CD4-positive, alpha-beta memory T cell (primary cell): ENCODE measurements around the gene CDCA5. TPM values are rescaled to one million over a fixed set of nuclear protein-coding genes. Genes with fewer than 3 reads are reported as not detected.

ENCODE experiments used
- CTCF ChIA-PET: fragments of 350-600 bp; sonication (Branson Sonifier 250); formaldehyde crosslinking; loops from one replicate; lab custom pipeline; 2021; ENCODE audit warnings: inconsistent platforms; ENCODE audit not compliant: partially characterized antibody; lab: Charles Lee
- POLR2A ChIA-PET: fragments of 350-600 bp; sonication (Branson Sonifier 250); formaldehyde crosslinking; loops from one replicate; lab custom pipeline; 2021; ENCODE audit not compliant: partially characterized antibody; lab: Charles Lee
- DNase-seq, 5 donors: peaks; one replicate each; pipeline versions ENCODE4 v3.0.0 to v3.0.0-alpha.2; 2020 to 2022; ENCODE audit warnings: mixed read lengths in 1 of 5
- H3K27ac ChIP-seq: one replicate; pipeline ENCODE4 v1.7.0; 2013; ENCODE audit warnings: low read depth, low read length
- H3K27me3 ChIP-seq: 2 replicates; pipeline ENCODE4 v1.7.0; 2013; ENCODE audit warnings: mild to moderate bottlenecking, low read length, moderate library complexity; ENCODE audit not compliant: insufficient read depth
- H3K36me3 ChIP-seq: 2 replicates; pipeline ENCODE4 v1.7.0; 2013; ENCODE audit warnings: mild to moderate bottlenecking, low read length, moderate library complexity; ENCODE audit not compliant: insufficient read depth
- H3K4me1 ChIP-seq: 2 replicates; pipeline ENCODE4 v1.7.0; 2013; ENCODE audit warnings: mild to moderate bottlenecking, low read length, moderate library complexity; ENCODE audit not compliant: insufficient read depth
- H3K4me3 ChIP-seq, 2 donors: one replicate each; pipeline ENCODE4 v1.7.0; 2013; ENCODE audit warnings: low read length in 2 of 2, mild to moderate bottlenecking in 1 of 2
- H3K9me3 ChIP-seq, 2 donors: one replicate each; pipeline ENCODE4 v1.7.0; 2013; ENCODE audit warnings: low read length in 2 of 2, control low read depth in 1 of 2; ENCODE audit not compliant: control insufficient read depth in 1 of 2
- H3K27ac Mint-ChIP-seq, 7 donors: one replicate each; pipeline ENCODE4 v1.8.0; 2020 to 2021; ENCODE audit warnings: mixed read lengths in 7 of 7, mild to moderate bottlenecking in 6 of 7, inconsistent platforms in 3 of 7, moderate library complexity in 3 of 7
- H3K27me3 Mint-ChIP-seq, 2 donors: one replicate each; pipeline ENCODE4 v1.8.0; 2020 to 2021; ENCODE audit warnings: mixed read lengths in 2 of 2
- H3K36me3 Mint-ChIP-seq, 2 donors: one replicate each; pipeline ENCODE4 v1.8.0; 2020 to 2021; ENCODE audit warnings: mixed read lengths in 2 of 2, inconsistent platforms in 1 of 2, mild to moderate bottlenecking in 1 of 2
- H3K4me1 Mint-ChIP-seq, 4 donors: one replicate each; pipeline ENCODE4 v1.8.0; 2020 to 2021; ENCODE audit warnings: mixed read lengths in 4 of 4, mild to moderate bottlenecking in 1 of 4
- H3K4me3 Mint-ChIP-seq, 8 donors: one replicate each; pipeline ENCODE4 v1.8.0; 2020 to 2021; ENCODE audit warnings: mixed read lengths in 8 of 8, mild to moderate bottlenecking in 7 of 8, moderate library complexity in 6 of 8, inconsistent platforms in 3 of 8
- H3K9me3 Mint-ChIP-seq, 8 donors: one replicate each; pipeline ENCODE4 v1.8.0; 2020 to 2021; ENCODE audit warnings: mixed read lengths in 8 of 8, mild to moderate bottlenecking in 5 of 8, inconsistent platforms in 3 of 8, moderate library complexity in 1 of 8
- intact Hi-C: fragments of 100-400 bp; cut with micrococcal nuclease; formaldehyde crosslinking; loops from one replicate; pipeline ENCODE4 v1.15.1; 2023
- polyA plus RNA-seq, 2 donors: library from polyadenylated mRNA; unstranded; fragments of 300-500 nt; fragmentation: Illumina TruSeq; gene quantifications; one replicate each; pipeline ENCODE4 v1.2.3, GENCODE V29; 2021
- total RNA-seq, 2 experiments: library from RNA; stranded (reverse); gene quantifications; one replicate each; pipeline ENCODE4 v1.2.3, GENCODE V29; 2021

Gene CDCA5
- total and polyA plus RNA-seq, 4 experiments from 2014 or later = 0.41 to 0.64 (median 0.41) TPM; not detected in 1

- Mint-ChIP-seq H3K36me3 (peaks cover 19 to 31% of the 10 kb centered on the region in 2 donors), H3K9me3 (peaks cover 0 to 1% (median 0%) of the 10 kb centered on the region in 8 donors), H3K27me3 (no peaks in the 10 kb centered on the region), H3K27ac (peak overlapping the region in 6 of 7 donors; percentile 18 to 97 (median 66)), H3K4me3 (peak overlapping the region in 5 of 8 donors; percentile 15 to 94 (median 25)), H3K4me1 (peaks cover 14 to 64% (median 40%) of the 10 kb centered on the region in 4 donors)
- Histone ChIP-seq H3K4me1 (peaks cover 41% of the 10 kb centered on the region), H3K9me3 (no peaks in the 10 kb centered on the region), H3K36me3 (peaks cover 20% of the 10 kb centered on the region), H3K27ac (peak overlapping the region; percentile 91), H3K27me3 (no peaks in the 10 kb centered on the region), H3K4me3 (no peak overlapping the region)
- intact Hi-C loops = loop anchor here (2.0 to 10.0 kb wide), 3 partner anchors 269 to 399 kb away; partner anchors contain the start of gene RASGRP2
- ChIA-PET CTCF (interaction anchor here (1.1 to 3.3 kb wide), 3 partner anchors 20 to 268 kb away, joined by 4 to 23 read pairs (median 10); partner anchors contain the start of genes SYVN1 and VPS51), POLR2A (interaction anchor here (1.3 to 15.5 kb wide), 6 partner anchors 7 to 336 kb away, joined by 3 to 320 read pairs (median 21); partner anchors contain the start of genes SF1, SYVN1 and VPS51)
- no peak for DNase-seq
These were observed 31.7 kb upstream of the CDCA5 start for GRCh38 chr11:65115361-65116082.

- no peaks in the 10 kb centered on the region for H3K27me3 Mint-ChIP-seq
- H3K36me3 Mint-ChIP-seq = peaks cover 14 to 29% of the 10 kb centered on the region in 2 donors
- intact Hi-C loops = loop anchor here (5.0 to 10.0 kb wide), 3 partner anchors 218 to 400 kb away; partner anchors contain the start of genes DPF2 and RASGRP2
- no peak for DNase-seq
- Histone ChIP-seq H3K4me3 (no peak overlapping the region), H3K36me3 (peaks cover 15% of the 10 kb centered on the region), H3K27ac (no peak overlapping the region), H3K4me1 (peaks cover 46% of the 10 kb centered on the region), H3K9me3 (no peaks in the 10 kb centered on the region), H3K27me3 (no peaks in the 10 kb centered on the region)
- ChIA-PET CTCF (interaction anchor here (0.6 to 6.8 kb wide), 2 partner anchors 16 to 102 kb away, joined by 3 to 70 read pairs; partner anchors contain the start of gene VPS51), POLR2A (interaction anchor here (1.3 to 15.5 kb wide), 2 partner anchors 17 to 28 kb away, joined by 3 to 320 read pairs; partner anchors contain the start of gene VPS51)
- peaks cover 0 to 1% (median 0%) of the 10 kb centered on the region in 8 donors for H3K9me3 Mint-ChIP-seq
- H3K4me3 Mint-ChIP-seq = peak overlapping the region in 2 of 8 donors; percentile 32 to 86
- peak overlapping the region in 5 of 7 donors; percentile 52 to 95 (median 72) for H3K27ac Mint-ChIP-seq
- peaks cover 18 to 61% (median 45%) of the 10 kb centered on the region in 4 donors for H3K4me1 Mint-ChIP-seq
These were observed 30.8 kb upstream of the CDCA5 start for GRCh38 chr11:65114538-65115171.

GRCh38 chr11:65113839-65114238 is 30.0 kb upstream of the CDCA5 start:
- intact Hi-C loops = loop anchor here (2.0 to 10.0 kb wide), 4 partner anchors 189 to 401 kb away; partner anchors contain the start of genes DPF2, PPP2R5B and RASGRP2
- CTCF ChIA-PET = interaction anchor here (0.6 to 6.8 kb wide), 7 partner anchors 7 to 101 kb away, joined by 3 to 70 read pairs (median 5); partner anchors contain the start of genes FAU, MRPL49, SYVN1 and VPS51
- Histone ChIP-seq H3K4me1 (peaks cover 46% of the 10 kb centered on the region), H3K27ac (no peak overlapping the region), H3K27me3 (no peaks in the 10 kb centered on the region), H3K4me3 (no peak overlapping the region), H3K36me3 (peaks cover 18% of the 10 kb centered on the region), H3K9me3 (no peaks in the 10 kb centered on the region)
- Mint-ChIP-seq H3K4me1 (peaks cover 16 to 61% (median 45%) of the 10 kb centered on the region in 4 donors), H3K4me3 (peak overlapping the region in 6 of 8 donors; percentile 15 to 88 (median 82)), H3K27ac (peak overlapping the region; percentile 52 to 95 (median 76)), H3K9me3 (peaks cover 0 to 1% (median 0%) of the 10 kb centered on the region in 8 donors), H3K36me3 (peaks cover 13 to 26% of the 10 kb centered on the region in 2 donors), H3K27me3 (no peaks in the 10 kb centered on the region)
- POLR2A ChIA-PET = interaction anchor here (1.3 to 15.5 kb wide), 4 partner anchors 7 to 27 kb away, joined by 3 to 320 read pairs (median 66); partner anchors contain the start of genes FAU, MRPL49, SYVN1 and VPS51
- DNase-seq = no peak

GRCh38 chr11:65113361-65113756 is 29.5 kb upstream of the CDCA5 start:
- intact Hi-C loops = loop anchor here (2.0 to 10.0 kb wide), 4 partner anchors 189 to 401 kb away; partner anchors contain the start of genes DPF2, PPP2R5B and RASGRP2
- H3K36me3 Mint-ChIP-seq = peaks cover 8 to 21% of the 10 kb centered on the region in 2 donors
- no peaks in the 10 kb centered on the region for H3K27me3 ChIP-seq
- POLR2A ChIA-PET = interaction anchor here (1.0 to 15.5 kb wide), 9 partner anchors 8 to 391 kb away, joined by 3 to 320 read pairs (median 4); partner anchors contain the start of genes FAU, MRPL49, PPP2R5B and SF1
- H3K4me1 ChIP-seq = peaks cover 46% of the 10 kb centered on the region
- no peak for DNase-seq
- H3K9me3 ChIP-seq = no peaks in the 10 kb centered on the region
- H3K27me3 Mint-ChIP-seq = no peaks in the 10 kb centered on the region
- H3K4me3 Mint-ChIP-seq = peak overlapping the region; percentile 64 to 88 (median 87)
- H3K27ac ChIP-seq = peak overlapping the region; percentile 59
- H3K9me3 Mint-ChIP-seq = peaks cover 0 to 1% (median 0%) of the 10 kb centered on the region in 8 donors
- H3K4me1 Mint-ChIP-seq = peaks cover 16 to 61% (median 43%) of the 10 kb centered on the region in 4 donors
- peak overlapping the region; percentile 17 to 66 for H3K4me3 ChIP-seq
- CTCF ChIA-PET = interaction anchor here (0.8 to 6.8 kb wide), 9 partner anchors 7 to 202 kb away, joined by 3 to 70 read pairs (median 5); partner anchors contain the start of genes ARL2, CDC42EP2, FAU and MRPL49
- H3K27ac Mint-ChIP-seq = peak overlapping the region; percentile 60 to 95 (median 76)
- H3K36me3 ChIP-seq = peaks cover 16% of the 10 kb centered on the region

GRCh38 chr11:65112546-65113360 is 28.9 kb upstream of the CDCA5 start:
- H3K36me3 ChIP-seq = peaks cover 16% of the 10 kb centered on the region
- peak; percentile 74 to 81 (median 78) for DNase-seq
- peak overlapping the region; percentile 59 for H3K27ac ChIP-seq
- Mint-ChIP-seq H3K36me3 (peaks cover 4 to 18% of the 10 kb centered on the region in 2 donors), H3K4me3 (peak overlapping the region; percentile 64 to 88 (median 87)), H3K4me1 (peaks cover 14 to 58% (median 40%) of the 10 kb centered on the region in 4 donors), H3K27me3 (no peaks in the 10 kb centered on the region), H3K9me3 (peaks cover 0 to 1% (median 0%) of the 10 kb centered on the region in 8 donors), H3K27ac (peak overlapping the region; percentile 60 to 95 (median 76))
- H3K27me3 ChIP-seq = no peaks in the 10 kb centered on the region
- ChIA-PET CTCF (interaction anchor here (0.8 to 6.8 kb wide), 13 partner anchors 8 to 203 kb away, joined by 3 to 70 read pairs (median 5); partner anchors contain the start of genes ARL2, CAPN1, CDC42EP2 and FAU), POLR2A (interaction anchor here (0.7 to 15.5 kb wide), 22 partner anchors 8 to 392 kb away, joined by 3 to 320 read pairs (median 4); partner anchors contain the start of genes ATG2A, CAPN1, CDC42BPG and FAU)
- peaks cover 46% of the 10 kb centered on the region for H3K4me1 ChIP-seq
- H3K4me3 ChIP-seq = peak overlapping the region; percentile 36 to 66
- intact Hi-C loops = loop anchor here (2.0 to 10.0 kb wide), 4 partner anchors 188 to 402 kb away; partner anchors contain the start of genes DPF2, PPP2R5B and RASGRP2
- H3K9me3 ChIP-seq = no peaks in the 10 kb centered on the region
